GM21576 (cell line): ENCODE data around the gene PHF21B.
"Not testable (repeated sequence)": the region's sequence is repeated elsewhere in the genome, so short reads cannot be mapped to it uniquely, and the experiment has no call there.

Experiments used
- ATAC-seq: cut with Tn5 transposase; IDR thresholded peaks from one replicate; pipeline ENCODE4 v1.9.1; 2021; ENCODE audit warnings: mild to moderate bottlenecking, moderate library complexity; ENCODE audit not compliant: unreplicated experiment

The PHF21B gene

DNA sequence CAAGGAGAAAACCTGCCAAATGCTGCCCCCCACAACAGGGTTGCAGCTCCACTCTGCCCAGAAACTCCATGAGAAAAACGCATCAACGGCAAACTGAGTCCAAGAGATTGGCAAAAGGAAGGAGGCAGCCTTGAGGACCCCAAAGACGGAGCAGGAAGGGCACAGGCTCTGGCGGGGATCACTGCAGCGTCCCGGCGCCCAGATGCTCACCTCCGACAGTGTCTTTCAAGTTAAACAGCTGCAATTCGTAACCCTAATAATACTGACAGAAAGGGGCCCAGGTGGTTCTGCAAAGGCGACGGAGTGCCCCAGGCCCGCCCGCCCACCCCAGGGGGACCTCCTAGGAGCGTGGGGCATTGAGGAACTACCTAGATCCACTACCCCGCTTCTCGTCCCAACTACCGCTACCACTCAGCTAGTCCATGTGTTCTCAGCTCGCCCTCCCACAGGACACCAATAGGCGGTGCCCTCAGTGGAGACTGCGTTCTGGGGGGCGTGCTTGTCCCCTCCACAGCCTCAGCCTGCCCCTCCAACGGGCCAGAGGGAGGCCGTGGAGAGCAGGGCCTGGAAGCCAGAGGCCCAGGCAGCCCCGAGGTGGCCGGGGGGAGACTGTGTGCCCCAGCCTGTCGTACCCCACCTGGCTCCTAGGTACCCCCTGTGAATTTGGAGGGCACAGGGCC lies 127.4 kb downstream of the PHF21B start:
- no peak for ATAC-seq

DNA sequence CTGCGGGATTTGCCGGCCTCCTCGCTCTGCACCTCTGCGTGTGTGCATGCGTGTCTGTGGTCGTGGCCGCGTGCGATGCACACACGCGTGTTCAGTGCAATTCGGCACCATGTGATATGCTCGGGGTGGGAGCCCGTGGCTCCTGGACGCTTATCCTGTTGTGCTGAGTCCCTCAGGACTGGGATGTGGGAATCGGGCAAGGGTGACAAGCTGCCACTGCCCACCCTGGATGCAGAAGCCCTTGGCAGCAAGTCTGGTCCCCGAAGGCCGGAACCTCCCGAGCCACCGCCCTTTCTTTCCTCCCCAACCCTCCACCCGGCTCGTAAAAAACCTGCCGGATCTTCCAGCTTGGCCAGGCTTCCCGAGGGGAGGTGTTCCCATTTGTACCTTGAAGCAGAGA lies 128.2 kb downstream of the PHF21B start:
- ATAC-seq, result no peak

DNA sequence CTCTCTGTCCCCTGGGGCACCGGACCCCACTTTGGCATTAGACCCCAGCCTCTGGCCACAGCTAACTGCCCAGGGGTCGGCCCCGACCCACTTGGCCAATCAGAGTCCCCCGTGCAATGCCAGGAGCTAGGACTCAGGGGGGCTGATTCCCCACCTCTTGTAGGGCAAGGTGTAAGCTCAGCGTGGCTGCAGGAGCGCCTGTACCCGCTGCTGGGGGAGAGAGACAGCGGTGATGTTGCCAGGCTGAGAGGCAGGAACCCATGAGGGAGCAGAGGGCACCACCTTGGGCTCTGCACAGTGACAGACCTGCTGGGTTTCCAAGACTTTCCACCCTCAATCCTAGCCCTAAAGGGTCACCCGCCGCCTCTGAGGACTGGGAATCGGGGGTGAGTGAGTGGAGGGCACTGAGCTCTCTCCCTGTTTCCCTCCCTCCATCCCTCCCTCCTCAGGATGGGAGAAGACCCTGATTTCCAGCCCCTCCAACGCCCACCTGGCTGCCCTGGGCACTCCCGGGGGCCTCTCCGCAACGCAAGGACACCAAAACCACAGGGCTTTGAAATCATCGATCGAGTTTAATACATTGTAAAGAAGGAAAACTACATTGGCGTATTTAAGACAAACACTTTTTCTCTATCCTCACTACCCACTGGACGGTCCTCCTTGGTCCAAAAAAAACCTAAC lies 129.1 kb downstream of the PHF21B start:
- no peak for ATAC-seq

DNA sequence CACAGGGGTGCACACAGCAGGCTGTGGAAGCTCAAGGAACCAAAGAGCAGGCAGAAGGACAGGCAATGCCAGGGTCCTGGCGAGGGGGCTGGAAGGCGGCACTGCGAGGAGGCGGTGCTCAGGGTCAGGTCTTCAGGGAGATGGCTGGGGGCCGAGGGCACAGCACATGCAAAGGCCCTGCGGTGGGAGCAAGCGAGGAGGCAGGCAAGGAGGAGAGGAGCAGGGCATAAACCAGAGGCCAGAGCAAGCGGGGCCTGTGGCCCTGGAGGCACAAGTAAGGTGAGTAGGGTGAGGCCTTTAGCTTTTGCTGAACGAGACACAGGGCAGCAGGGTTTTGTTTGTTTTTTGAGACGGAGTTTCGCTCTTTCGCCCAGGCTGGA lies 130.5 kb downstream of the PHF21B start:
- ATAC-seq, result no peak

DNA sequence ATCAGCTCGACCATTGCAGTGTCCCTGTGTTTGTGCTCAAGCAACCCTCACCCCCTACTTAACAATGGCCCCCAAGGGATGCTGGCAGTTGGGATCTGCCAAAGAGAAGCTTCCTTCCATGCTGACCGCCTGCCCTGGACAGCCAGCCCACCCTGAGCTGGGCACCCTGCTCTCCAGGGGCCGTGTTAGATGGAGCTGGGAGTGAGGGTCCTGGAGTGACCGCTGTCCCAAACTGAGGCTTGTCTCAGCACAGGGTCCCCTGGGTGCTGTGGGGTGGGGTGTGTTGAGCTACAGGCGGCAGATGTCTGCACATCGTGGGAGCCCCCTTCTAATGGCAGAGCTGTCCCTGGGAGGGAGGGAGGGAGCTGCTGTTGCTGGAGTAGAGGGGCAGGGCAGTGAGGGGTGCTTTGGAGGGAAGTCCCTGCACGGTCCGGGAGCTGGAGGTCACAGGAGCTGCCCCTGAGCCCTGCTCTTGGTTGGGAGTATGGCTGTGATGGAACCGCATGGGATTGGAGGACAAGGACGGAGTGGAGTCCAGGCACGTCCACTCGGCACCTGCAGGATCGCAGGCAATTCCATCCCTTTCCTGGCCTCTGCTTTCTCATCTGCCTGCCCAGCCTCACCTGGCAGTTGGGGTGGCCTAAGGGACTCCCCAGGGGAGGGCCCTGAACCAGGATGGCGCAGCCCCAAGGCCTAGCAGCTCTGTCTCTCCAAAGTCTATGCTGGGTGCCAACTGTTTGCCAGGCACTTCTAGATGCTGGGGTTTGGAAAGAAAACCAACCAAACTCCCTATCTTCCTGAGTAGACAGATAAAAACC lies 131.1 kb downstream of the PHF21B start:
- no peak for ATAC-seq

DNA sequence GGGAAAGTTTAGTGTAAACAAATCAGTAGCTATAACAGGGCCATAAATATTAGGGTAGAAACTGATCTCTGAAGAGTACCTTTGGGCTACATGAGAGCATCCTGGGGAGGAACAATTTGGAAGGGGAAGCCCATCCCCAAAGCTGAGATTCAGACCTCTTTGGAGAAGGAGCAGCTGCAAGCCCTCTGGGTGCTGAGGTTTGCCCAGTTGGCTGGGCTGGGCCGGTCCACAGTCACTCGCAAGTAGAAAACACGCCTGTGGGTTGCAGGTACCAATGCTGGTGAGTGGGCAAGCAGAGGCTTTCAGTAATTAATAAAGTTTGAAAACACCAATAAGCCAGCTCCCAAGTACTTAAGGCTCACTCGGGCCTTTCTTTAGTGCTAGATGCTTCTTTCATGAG lies 132.9 kb downstream of the PHF21B start:
- no peak for ATAC-seq

DNA sequence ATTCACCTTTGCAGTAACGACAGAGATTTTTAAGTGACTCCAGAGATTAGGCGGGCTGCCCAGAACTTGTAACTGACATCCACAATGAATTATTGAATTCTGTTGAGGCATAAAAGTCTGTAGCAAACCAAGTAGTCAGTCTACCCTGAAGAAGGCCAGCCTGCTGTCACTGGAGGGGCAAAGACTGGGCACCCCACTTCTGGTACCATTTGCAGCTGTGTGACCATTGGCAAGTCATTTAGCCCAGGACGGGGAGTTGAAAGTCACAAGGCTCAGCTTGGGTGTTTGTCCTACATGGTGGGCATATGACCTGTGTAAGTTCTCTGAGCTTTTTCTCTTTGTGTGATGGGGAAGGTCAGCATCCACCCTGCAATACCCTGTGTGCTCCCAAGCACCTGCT lies 138.0 kb downstream of the PHF21B start:
- no peak for ATAC-seq

DNA sequence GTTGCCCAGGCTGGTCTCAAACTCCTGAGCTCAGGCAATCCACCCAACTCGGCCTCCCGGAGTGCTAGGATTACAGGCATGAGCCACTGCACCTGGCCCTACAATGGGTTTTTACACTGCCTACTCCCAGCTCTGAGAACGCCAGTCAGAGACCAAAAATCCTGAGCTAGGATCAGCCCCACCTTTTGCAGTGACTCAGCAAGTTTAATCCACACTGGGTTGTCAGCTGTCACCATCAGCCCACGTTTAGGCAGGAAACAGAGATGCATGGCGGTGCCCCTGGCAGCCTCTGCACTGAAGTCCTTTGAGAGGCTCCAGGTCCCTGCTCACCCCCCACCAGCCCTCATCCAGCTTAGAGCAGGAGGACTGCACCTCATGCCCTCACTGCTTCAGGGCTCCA lies 139.8 kb downstream of the PHF21B start:
- ATAC-seq, result no peak

DNA sequence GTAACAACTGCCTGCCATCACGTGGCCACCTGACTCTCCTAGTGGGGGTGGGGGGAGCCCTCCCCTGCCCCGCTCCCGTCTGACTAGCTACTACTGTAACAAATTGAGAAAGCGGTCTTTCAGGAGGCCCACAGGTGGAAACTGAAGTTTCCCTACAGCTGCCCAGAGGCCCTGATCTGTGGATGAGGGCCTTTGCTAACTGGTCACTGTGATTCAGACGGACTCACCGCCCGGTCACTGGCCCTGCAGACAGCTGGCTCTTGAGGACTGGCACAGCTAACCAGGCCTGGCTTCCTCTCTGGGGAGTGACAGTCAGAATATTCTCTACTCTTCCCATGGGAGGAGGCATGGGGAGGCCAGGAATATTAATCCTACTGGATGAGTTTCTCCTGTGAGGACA lies 140.6 kb downstream of the PHF21B start:
- ATAC-seq, result no peak

DNA sequence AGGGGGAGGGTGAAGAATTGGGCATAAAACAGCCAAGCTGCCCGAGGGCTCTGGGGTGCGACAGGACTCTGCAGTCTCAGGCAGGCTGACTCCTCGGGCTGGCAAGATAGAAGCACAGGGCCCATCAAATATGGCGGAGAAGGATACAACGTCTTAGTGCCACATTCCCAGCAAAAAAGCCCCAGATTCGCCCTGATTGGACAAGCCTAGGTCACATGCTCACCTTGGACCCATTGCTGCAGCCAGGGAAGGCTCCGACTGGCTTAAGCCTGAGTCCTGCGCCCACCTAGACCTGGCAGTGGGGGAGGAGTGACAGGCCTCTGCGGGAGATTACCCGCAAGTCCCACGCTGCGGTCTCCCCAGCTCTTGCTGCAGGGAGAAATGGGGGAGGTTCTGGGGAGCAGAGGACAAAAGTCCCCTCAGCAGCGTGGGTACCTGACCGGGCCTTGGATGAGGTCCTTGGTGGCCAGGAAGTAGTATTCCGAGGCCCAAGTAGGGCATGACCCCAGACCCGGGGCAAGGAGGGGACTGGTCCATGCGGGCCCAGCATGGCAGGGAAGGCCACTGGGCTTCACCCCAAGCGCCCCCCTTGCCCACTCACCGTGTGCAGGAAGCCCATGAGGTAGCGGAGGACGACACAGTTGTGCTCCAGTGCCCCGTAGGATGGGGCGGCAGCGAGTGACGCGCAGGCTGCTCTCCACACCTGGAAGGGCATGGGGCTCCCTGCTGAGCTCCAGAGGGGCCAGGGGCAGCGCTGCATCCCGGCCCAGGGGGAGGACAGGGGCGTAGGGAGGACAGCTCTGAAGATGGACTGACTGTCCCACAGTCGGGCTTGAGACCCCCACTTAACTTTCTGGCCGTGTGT lies 144.4 kb downstream of the PHF21B start:
- no peak for ATAC-seq

DNA sequence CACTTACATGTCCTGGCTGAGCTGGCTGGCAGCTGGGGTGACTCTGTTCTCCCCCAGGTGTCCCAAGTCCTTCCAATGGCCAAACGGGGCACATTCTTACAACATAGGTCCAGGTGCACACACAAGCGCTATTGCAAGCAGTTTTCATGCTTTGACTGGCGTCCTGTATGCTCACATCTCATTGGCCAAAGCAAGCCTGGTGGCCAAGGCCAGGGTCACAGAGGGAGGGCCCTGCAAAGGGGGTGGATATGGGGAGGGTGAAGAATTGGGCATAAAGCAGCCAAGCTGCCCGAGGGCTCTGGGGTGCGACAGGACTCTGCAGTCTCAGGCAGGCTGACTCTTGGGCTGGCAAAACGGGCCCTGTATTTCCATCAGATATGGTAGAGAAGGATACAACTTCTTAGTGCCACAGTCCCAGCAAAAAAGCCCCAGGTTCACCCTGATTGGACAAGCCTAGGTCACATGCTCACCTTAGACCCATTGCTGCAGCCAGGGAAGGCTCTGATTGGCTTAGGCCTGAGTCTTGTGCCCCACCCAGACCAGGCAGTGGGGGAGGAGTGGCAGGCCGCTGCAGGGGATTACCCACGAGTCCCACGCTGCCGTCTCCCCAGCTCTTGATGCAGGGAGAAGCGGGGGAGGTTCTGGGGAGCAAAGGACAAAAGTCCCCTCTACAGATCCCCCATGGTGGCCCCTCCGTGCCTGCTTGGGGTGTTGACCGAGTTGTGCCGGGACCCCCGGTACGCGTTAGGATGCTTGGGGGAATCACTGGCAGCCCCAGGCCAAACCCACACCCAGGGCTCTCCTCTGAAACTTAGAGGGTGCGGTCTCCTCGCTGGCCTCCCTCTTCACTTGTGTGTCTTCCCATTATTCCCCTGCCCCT lies 146.6 kb downstream of the PHF21B start:
- ATAC-seq, result no peak

DNA sequence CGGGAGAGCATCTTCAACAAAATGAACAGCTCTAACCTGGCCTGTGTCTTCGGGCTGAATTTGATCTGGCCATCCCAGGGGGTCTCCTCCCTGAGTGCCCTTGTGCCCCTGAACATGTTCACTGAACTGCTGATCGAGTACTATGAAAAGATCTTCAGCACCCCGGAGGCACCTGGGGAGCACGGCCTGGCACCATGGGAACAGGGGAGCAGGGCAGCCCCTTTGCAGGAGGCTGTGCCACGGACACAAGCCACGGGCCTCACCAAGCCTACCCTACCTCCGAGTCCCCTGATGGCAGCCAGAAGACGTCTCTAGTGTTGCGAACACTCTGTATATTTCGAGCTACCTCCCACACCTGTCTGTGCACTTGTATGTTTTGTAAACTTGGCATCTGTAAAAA lies 147.5 kb downstream of the PHF21B start:
- no peak for ATAC-seq

DNA sequence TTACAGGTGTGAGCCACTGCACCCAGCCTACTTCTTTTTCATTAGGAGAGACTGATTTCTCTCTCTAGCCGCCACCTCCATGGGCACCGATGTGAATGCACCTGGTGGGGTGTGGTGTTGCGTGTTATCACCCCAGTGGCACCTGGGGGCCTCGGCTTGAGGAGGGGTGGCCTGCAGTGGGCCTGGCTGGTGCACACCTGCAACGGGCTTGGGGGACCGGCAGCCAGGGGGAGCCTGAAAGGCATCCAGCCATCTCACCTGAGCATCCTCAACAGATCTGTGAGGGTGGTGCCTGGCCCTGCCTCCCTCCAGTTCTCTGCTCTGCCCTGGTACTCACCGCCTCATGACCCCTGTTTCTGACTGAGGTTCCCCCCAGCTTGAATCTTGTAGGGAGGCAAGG lies 148.6 kb downstream of the PHF21B start:
- ATAC-seq, result no peak

DNA sequence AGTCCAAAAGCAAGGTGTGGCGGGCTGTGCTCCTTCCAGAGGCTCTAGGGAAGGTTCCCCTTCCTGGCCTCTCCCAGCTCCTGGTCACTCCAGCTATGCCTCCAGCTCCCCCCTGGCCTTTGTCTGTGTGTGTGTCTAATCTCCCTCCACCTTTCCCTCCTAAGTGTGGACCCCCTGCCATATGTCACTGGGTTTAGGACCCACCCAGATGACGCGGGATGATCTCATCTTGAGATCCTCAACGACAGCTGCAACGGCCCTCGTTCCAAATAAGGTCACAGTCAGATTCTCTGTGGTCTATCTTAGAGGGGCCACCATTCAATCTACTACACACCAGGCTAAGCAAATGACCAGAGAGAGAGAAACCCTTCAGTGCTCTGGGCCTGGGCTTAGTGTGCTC lies 149.5 kb downstream of the PHF21B start:
- no peak for ATAC-seq

DNA sequence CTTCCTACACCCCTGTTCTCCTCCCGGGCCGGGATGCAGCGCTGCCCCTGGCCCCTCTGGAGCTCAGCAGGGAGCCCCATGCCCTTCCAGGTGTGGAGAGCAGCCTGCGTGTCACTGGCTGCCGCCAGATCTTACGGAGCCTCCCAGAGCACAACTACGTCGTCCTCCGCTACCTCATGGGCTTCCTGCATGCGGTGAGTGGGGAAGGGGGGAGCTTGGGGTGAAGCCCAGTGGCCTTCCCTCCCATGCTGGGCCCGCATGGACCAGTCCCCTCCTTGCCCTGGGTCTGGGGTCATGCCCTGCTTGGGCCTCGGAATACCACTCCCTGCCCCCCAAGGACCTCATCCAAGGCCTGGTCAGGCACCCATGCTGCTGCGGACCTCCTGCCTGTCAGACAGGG lies 150.2 kb downstream of the PHF21B start:
- ATAC-seq, result no peak

DNA sequence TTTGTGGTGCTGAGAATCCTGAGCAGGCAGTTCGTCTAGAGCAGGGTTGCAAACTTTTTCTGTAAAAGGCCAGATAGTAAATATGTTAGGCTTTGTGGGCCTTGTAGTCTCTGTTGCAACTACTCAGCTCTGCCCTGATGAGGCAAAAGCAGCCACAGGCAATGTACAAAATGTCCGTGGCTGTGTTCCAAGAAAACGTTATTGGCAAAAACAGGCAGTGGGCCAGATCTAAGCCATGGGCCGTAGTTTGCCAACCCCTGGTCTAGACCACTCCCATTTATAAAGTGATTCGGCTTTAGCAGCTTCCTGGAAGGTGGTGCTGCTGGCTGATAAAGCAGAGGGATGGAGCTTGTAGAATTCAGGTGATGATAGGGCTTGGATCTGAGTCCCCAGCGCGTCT lies 151.0 kb downstream of the PHF21B start:
- ATAC-seq, result not testable (repeated sequence)

DNA sequence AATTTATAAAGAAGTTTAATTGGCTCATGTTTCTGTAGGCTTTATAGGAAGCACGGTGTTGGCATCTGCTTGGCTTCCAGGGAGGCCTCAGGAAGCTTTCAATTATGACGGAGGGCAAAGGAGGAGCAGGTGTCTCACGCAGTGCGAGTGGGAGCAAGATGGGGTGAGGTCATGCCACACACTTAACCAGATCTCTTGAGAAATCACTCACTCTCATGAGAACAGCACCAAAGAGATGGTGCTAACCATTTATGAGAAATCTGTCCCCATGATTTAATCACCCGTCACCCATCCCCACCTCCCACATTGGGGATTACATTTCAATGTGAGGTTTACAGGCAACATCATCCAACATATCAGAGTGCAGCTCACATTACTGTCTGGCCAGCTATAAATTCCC lies 153.9 kb downstream of the PHF21B start:
- ATAC-seq, result no peak

DNA sequence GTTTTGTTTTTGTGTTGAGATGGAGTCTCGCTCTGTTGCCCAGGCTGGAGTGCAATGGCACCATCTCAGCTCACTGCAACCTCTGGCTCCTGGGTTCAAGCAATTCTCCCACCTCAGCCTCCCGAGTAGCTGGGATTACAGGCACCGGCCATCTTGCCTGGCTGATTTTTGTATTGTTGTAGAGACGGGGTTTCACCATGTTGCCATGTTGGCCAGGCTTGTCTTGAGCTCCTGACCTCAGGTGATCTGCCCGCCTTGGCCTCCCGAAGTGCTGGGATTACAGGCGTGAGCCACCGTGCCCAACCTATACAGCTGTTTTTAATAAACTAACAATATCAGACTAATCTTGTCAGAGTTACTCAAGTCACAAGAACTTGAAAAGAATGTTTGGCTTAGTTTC lies 155.2 kb downstream of the PHF21B start:
- not testable (repeated sequence) for ATAC-seq

DNA sequence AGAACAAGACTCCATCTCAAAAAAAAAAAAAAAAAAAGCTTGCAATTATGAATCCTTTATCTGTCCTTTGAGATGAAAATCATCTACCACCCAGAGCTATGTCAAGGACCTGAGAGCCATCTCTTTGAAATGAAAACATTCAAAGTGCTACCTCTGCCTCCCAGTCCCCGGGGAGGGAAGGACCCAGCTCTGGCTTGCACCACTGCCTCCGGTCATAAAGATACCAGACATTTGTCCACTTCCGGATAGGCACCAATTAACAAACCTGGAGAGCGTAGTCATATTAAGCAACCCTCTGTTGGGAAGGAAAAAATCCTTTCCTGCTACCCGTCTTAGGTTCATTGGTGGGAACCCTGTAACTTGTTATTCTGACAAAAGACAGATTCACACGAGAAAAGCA lies 158.9 kb downstream of the PHF21B start:
- no peak for ATAC-seq

DNA sequence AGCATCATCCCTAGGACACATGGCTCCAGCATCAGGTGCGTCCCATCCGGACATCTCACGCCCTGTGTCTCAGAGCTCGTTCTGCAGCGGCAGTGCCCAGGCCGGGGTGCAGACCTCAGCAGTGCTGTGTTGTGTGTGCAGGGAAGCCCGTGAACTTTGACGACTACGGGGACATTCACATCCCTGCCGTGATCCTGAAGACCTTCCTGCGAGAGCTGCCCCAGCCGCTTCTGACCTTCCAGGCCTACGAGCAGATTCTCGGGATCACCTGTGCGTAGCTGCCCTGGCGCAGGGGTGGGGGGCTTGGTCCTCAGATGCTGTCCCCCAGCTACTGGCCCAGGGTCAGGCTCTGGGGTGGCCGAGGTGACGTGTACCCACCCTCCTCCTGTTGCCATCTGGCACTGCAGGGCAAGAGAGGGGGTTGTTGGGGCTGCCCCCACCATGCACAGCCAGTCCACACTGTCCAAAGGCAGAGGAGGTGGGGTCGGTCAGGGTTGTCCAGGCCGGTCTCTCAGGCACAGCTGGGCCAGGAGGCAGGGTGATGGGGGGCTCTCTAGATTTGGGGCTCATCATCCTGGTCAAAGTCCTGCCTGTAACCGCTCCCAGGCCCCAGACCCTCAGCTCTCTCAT lies 160.9 kb downstream of the PHF21B start:
- ATAC-seq, result no peak
